SH-SY5Y (cell line): ENCODE data around the gene TP63.

Experiments
- GATA2 ChIP-seq: IDR thresholded peaks from 2 replicates; pipeline ENCODE4 v1.6.1; 2011; ENCODE audit warnings: mild to moderate bottlenecking, low read depth, low read length
- GATA3 ChIP-seq: IDR thresholded peaks from 2 replicates; pipeline ENCODE4 v1.6.1; 2011; ENCODE audit warnings: low read depth, mild to moderate bottlenecking, low read length, moderate library complexity

- TF ChIP-seq GATA2 (no peak), GATA3 (no peak)
Observed at GRCh38 chr3:189849262-189849661, 218.1 kb downstream of the TP63 start.
